NOMO-1 treated with DMSO at 0.1 percent for 48 hours (cell line): ENCODE results near the gene TPCN1.

Source experiments
- DNase-seq: peaks from one replicate; lab custom pipeline; 2025; ENCODE audit not compliant: unreplicated experiment; lab: John Stamatoyannopoulos, UW

Gene TPCN1

GRCh38 chr12:113332688-113333417 is 111.6 kb downstream of the TPCN1 start:
- DNase-seq: no peak

GRCh38 chr12:113333418-113333750 is 112.1 kb downstream of the TPCN1 start:
- DNase-seq: no peak

DNA sequence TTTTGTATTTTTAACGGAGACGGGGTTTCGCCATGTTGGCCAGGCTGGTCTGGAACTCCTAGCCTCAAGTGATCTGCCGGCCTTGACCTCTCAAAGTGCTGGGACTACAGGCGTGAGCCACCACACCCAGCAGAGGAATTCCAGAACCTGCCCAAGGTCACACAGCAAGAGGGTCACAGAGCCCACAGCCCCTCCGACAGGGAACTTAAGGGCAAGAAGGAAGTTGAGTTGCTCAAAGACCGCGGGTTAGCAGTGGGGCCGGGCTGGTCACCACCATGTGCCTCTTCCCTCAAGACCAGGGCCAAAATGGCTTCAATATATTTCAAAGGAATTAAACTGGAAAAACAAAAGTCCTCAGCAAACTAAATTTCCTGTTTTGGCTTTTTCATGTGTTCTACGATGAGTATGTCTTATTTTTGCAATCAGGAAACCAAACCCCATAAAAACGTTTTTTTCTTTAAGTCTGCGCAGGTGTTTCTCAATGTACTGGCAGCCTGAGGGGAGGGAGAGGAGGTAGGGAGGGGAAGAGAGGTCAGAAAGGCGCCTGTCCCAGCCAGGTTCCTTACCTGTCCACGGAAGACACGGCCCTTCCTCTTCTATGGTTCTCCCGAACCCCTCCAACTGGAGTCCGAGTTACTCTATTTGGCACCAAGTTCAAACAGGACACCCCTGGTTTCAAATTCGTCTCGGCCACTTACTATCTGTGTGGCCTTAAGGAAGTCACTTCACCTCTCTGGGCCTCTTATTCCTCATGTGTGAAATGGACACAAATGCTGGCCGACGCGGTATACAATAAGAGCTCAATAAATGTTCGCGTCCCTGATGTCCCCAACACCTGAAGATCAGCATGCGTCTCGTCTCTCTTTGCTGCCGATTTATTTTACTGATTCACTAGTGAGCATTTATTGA is 112.9 kb downstream of the TPCN1 start:
- DNase-seq: peak; percentile 74

GRCh38 chr12:113334786-113335539 is 113.7 kb downstream of the TPCN1 start, which contains the start of gene SLC8B1:
Gene SLC8B1, minus strand, starts transcription at chr12:113335109. Its CDS starts 2,231 bp downstream, at chr12:113332878.
- peak; percentile 80 for DNase-seq

- no peak for DNase-seq
These were observed 118.3 kb downstream of the TPCN1 start for GRCh38 chr12:113339540-113339939.

- no peak for DNase-seq
These were observed 118.8 kb downstream of the TPCN1 start for GRCh38 chr12:113340061-113340460.

- no peak for DNase-seq
These were observed 120.3 kb downstream of the TPCN1 start for GRCh38 chr12:113341535-113341934.

GRCh38 chr12:113345318-113345717 is 124.1 kb downstream of the TPCN1 start:
- DNase-seq: no peak

- DNase-seq: no peak
These were observed 125.1 kb downstream of the TPCN1 start for GRCh38 chr12:113346353-113346752.

DNA sequence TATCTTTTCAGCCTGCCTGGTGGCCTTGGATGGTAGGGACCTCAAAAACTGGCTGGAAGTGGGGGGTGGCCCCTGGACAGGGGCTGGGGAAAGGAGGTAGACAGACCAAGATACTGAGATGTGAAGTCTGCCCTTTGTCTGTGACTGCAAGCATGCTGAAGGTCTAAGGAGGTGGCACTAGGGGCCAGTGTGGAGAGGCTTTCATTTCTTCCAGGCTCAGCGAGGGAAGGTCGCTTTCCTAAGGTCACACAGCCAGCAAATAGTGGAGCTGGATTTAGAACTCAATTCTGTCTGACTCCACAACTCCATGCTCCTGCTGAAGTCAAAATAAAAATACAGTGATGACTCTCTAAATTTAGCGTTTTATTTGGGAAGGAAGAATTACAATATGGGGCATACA is 125.8 kb downstream of the TPCN1 start:
- no peak for DNase-seq

DNA sequence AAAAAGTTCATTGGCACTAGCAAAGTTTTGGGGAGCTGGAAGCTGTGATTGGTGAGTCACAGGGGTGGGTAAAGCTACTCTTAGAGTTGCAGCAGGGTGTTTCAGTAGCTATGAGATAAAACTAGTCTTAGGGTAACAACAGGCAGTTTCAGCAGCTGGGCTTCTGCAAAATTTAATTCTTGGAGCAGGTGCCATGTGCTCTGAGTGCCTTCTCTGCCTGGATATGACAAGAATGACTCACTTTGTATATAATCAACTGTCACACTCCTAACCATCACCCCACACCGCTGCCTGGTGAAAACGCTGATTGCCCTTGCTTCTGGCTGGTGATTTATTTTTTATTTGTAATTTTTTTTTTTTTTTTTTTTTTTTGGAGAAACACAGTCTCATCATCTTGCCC is 126.6 kb downstream of the TPCN1 start:
- no peak for DNase-seq
